HepG2 (cell line): Measurements from ENCODE around the gene TRIM7. TPM values are rescaled to one million over a fixed set of nuclear protein-coding genes. Genes with fewer than 3 reads are reported as not detected.
A peak's percentile ranks its signal among the peaks of the same experiment; 100 is the strongest.

Experiments
- AHDC1 ChIP-seq: sonication (generic); formaldehyde crosslinking; IDR thresholded peaks from 2 replicates; pipeline ENCODE4 v1.5.1; 2020; ENCODE audit warnings: mild to moderate bottlenecking, missing genetic modification reagents, borderline replicate concordance
- ARID2 ChIP-seq: sonication (generic); formaldehyde crosslinking; IDR thresholded peaks from 2 replicates; pipeline ENCODE4 v1.8.1; 2022; ENCODE audit warnings: mild to moderate bottlenecking, missing genetic modification reagents, borderline replicate concordance
- CTCF ChIP-seq: sonication (generic); formaldehyde crosslinking; IDR thresholded peaks from 2 replicates; pipeline ENCODE4 v1.5.0; 2020; ENCODE audit warnings: mild to moderate bottlenecking, missing genetic modification reagents, moderate library complexity
- ELF1 ChIP-seq: sonication (generic); formaldehyde crosslinking; IDR thresholded peaks from 2 replicates; pipeline ENCODE4 v1.4.0; 2020; ENCODE audit warnings: missing genetic modification reagents
- ELF3 ChIP-seq: IDR thresholded peaks from 2 replicates; pipeline ENCODE4 v1.6.1; 2016; ENCODE audit warnings: missing genetic modification reagents, missing compliant biosample characterization
- GZF1 ChIP-seq: sonication (generic); formaldehyde crosslinking; IDR thresholded peaks from 2 replicates; pipeline ENCODE4 v1.5.1; 2020; ENCODE audit warnings: mild to moderate bottlenecking, missing genetic modification reagents
- HDAC1 ChIP-seq: sonication (generic); formaldehyde crosslinking; IDR thresholded peaks from 2 replicates; pipeline ENCODE4 v1.5.1; 2020; ENCODE audit warnings: mild to moderate bottlenecking, missing genetic modification reagents
- HMG20A ChIP-seq: IDR thresholded peaks from 2 replicates; pipeline ENCODE4 v1.6.1; 2016; ENCODE audit warnings: borderline replicate concordance
- KMT2A ChIP-seq: sonication (generic); formaldehyde crosslinking; IDR thresholded peaks from 2 replicates; pipeline ENCODE4 v1.4.0; 2020; ENCODE audit warnings: missing genetic modification reagents
- MED8 ChIP-seq: sonication (generic); formaldehyde crosslinking; IDR thresholded peaks from 2 replicates; pipeline ENCODE4 v1.8.1; 2023; ENCODE audit warnings: mild to moderate bottlenecking, missing genetic modification reagents; ENCODE audit not compliant: insufficient replicate concordance
- SETDB1 ChIP-seq: sonication (generic); formaldehyde crosslinking; IDR thresholded peaks from 2 replicates; pipeline ENCODE4 v1.5.1; 2020; ENCODE audit warnings: missing genetic modification reagents, mild to moderate bottlenecking, borderline replicate concordance
- ZBTB37 ChIP-seq: sonication (generic); formaldehyde crosslinking; IDR thresholded peaks from 2 replicates; pipeline ENCODE4 v1.4.0; 2020; ENCODE audit warnings: mild to moderate bottlenecking, missing genetic modification reagents
- ZNF549 ChIP-seq: sonication (generic); formaldehyde crosslinking; IDR thresholded peaks from 2 replicates; pipeline ENCODE4 v1.5.0; 2020; ENCODE audit warnings: missing genetic modification reagents
- ZNF782 ChIP-seq: sonication (generic); formaldehyde crosslinking; IDR thresholded peaks from 2 replicates; pipeline ENCODE4 v1.4.0; 2020; ENCODE audit warnings: missing genetic modification reagents, mild to moderate bottlenecking, borderline replicate concordance
- polyA plus RNA-seq, 8 experiments: library from polyadenylated mRNA; depleted of rRNA in 3 of 8; stranded (reverse) in 7 of 8; unstranded in 1 of 8; fragments of >200 nt; fragmentation: Illumina TruSeq in 4 of 8; extraction: Trizol in 4 of 8; gene quantifications; 2 replicates each; pipeline versions ENCODE4 v1.2.1 to v1.2.3, GENCODE V29; 2011 to 2016; ENCODE audit warnings: low read depth in 4 of 8, missing spikeins in 1 of 8, mixed read lengths in 1 of 8; ENCODE audit not compliant: insufficient read depth in 1 of 8
- total RNA-seq, 5 experiments: library from RNA; depleted of rRNA; stranded (reverse); fragments of >200 nt; fragmentation: Illumina TruSeq; extraction: Trizol; gene quantifications; 2 replicates each; pipeline ENCODE4 v1.2.3, GENCODE V29; 2016; ENCODE audit warnings: low read depth in 1 of 5
- TF ChIP-seq, protein P1 (sequence below): IDR thresholded peaks from 2 replicates; pipeline ENCODE4 v1.6.1; 2016; ENCODE audit warnings: missing genetic modification reagents, missing compliant biosample characterization
- TF ChIP-seq, protein P2 (sequence below): sonication (generic); formaldehyde crosslinking; conservative IDR thresholded peaks from 2 replicates; pipeline ENCODE4 v1.8.0; 2022; ENCODE audit warnings: mild to moderate bottlenecking, moderate library complexity, missing genetic modification reagents

The TRIM7 gene
- total and polyA plus RNA-seq, 2 of the 13 experiments (the other 11 are each of a cell fraction or from before 2014, with no cell fraction given) = 0.13 TPM; not detected in 1

- TF ChIP-seq ELF3 (CRISPR knock-in tag) = peak; percentile 93; the same call in 1 of the 2 replicates
- no peak for TF ChIP-seq ZNF782
- TF ChIP-seq SETDB1 (CRISPR knock-in tag) = no peak
- no peak for TF ChIP-seq KMT2A (CRISPR knock-in tag)
- peak; percentile 53 for TF ChIP-seq CTCF
- TF ChIP-seq GZF1 = no peak
- TF ChIP-seq ZBTB37 (CRISPR knock-in tag) = no peak
- TF ChIP-seq HMG20A (CRISPR knock-in tag) = no peak
- TF ChIP-seq, protein P1, sequence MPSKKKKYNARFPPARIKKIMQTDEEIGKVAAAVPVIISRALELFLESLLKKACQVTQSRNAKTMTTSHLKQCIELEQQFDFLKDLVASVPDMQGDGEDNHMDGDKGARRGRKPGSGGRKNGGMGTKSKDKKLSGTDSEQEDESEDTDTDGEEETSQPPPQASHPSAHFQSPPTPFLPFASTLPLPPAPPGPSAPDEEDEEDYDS (CRISPR knock-in tag) = peak; percentile 56; the same call in 1 of the 2 replicates
- peak; percentile 80 for TF ChIP-seq ELF1 (CRISPR knock-in tag)
- TF ChIP-seq ARID2 (CRISPR knock-in tag) = peak; percentile 61; the same call in 1 of the 2 replicates
- peak; percentile 55; the same call in 1 of the 2 replicates for TF ChIP-seq HDAC1 (CRISPR knock-in tag)
- peak; percentile 90 for TF ChIP-seq MED8
- TF ChIP-seq, protein P2, sequence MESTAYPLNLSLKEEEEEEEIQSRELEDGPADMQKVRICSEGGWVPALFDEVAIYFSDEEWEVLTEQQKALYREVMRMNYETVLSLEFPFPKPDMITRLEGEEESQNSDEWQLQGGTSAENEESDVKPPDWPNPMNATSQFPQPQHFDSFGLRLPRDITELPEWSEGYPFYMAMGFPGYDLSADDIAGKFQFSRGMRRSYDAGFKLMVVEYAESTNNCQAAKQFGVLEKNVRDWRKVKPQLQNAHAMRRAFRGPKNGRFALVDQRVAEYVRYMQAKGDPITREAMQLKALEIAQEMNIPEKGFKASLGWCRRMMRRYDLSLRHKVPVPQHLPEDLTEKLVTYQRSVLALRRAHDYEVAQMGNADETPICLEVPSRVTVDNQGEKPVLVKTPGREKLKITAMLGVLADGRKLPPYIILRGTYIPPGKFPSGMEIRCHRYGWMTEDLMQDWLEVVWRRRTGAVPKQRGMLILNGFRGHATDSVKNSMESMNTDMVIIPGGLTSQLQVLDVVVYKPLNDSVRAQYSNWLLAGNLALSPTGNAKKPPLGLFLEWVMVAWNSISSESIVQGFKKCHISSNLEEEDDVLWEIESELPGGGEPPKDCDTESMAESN (CRISPR knock-in tag) = peak; percentile 78
- TF ChIP-seq AHDC1 (CRISPR knock-in tag) = peak; percentile 66; the same call in 1 of the 2 replicates
- TF ChIP-seq ZNF549 (CRISPR knock-in tag) = no peak
Measured at GRCh38 chr5:181191526-181192336, 13.3 kb downstream of the TRIM7 start (continued).
